Stimulated activated CD4-positive, alpha-beta T cell treated with anti-CD3 and anti-CD28 coated beads, Interleukin-2, amount 100 ng/mL, for 48 hours (primary cell): ENCODE results near the gene CA6.
"Not testable (repeated sequence)": the region's sequence is repeated elsewhere in the genome, so short reads cannot be mapped to it uniquely, and the experiment has no call there.

Source experiments
- DNase-seq, 2 donors: peaks; one replicate each; pipeline ENCODE4 v3.0.0-alpha.2; 2020

Gene CA6

GRCh38 chr1:9008236-9008635 is 62.6 kb downstream of the CA6 start:
- no peak for DNase-seq

DNA sequence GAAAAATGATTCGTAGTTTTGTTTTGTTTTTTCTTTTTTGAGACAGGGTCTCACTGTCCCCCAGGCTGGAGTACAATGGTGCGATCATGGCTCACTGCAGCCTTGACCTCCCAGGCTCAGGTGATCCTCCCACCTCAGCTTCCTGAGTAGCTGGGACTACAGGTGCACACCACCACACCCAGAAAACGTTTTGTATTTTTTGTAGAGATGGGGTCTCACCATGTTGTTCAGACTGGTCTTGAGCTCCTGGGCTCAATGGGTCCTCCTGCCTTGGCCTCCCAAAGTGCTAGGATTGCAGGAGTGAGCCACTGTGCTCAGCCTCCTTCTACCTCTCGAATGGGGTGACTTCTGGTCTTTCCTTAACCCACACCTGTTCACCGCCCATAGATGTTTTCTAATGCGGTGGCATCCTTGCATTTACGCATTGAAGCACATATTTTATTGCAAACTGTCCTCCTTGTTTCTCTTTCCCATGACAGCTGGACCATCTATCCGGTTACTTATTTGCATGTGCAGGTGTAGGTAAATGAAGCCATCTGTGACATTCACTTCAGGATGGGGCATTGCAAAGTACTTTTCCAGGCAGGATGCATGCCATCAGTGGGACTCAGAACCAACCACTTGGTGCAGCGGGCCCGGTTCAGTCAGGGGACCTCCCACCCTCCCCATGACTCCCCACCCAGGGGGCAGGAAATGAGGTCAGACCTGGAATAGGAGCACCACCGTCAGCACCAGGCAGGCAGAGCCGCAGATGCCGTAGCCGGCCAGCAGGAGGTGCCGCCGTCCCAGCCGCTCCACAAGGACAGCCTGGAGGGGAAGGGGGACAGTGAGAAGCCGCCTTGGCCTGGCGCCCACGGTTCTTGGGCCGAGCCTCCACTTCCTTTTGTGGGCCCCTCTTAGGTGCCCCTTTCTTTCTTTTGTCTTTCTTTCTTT is 64.0 kb downstream of the CA6 start:
- peak; percentile 30 to 49 for DNase-seq

GRCh38 chr1:9010781-9011323 is 65.2 kb downstream of the CA6 start:
- DNase-seq, result no peak

- no peak for DNase-seq
Measured at GRCh38 chr1:9013819-9014218, 68.2 kb downstream of the CA6 start.

DNA sequence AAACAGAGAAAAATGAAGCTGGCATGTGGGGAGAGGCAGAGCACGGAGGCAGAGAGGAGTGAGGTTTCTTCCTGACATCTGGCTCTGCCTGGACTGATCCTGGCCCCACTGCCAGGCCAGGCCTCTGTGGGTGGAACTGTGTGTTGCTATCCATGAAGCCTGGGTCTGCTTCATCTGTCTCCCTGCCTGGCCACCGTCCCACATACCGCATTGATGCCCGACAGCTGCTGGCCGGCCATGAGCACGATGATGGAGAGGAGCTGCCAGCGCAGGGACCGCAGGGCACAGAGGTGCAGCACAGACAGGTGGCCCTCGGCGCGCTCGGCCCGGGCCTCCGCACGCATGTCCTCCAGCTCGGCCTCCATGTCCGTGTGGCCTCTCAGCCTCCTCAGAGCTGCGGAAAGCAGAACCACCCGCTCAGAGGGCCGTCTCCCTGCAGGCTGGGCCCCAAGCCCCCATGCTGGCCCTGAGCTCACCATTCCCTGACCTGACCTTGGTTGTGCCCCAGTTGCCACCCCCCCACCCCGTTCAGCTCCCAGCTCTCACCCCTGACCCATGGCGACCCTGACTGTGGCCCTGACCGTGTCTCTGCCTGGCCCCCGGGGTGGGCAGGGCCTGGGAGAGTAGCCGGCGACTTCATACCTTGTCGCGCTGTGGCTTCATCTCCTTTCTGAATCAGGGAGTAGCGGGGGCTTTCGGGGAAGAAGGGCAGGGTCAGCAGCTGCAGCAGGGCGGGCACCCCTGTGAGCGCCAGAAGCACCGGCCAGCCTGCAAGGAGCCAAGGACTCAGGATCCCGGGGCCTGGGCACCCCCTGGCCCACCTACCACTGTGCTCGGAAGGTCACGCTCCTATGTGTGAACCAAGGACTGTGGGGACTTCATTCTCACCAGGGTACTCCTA is 69.1 kb downstream of the CA6 start:
- DNase-seq, result no peak

GRCh38 chr1:9016455-9016854 is 70.8 kb downstream of the CA6 start:
- no peak for DNase-seq

DNA sequence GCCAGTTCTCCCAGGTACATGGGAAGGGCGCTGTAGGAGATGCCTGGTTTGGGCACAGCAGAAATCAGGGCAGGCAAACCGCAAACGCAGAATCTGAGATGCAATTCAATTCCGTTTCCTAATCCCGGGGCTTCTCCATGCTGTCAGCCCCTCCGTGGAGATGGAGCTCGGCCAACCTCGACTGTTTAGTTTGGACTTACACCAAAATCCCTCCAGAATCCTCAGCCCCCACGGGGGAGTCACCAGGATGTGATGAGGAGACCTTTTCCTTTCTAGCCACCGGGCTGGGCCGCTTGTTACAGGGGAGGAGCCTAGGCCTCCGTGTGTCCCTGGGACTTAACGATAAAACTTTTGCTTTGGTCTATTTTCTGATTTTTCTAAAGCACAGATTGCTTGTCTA is 72.7 kb downstream of the CA6 start:
- DNase-seq, result no peak

DNA sequence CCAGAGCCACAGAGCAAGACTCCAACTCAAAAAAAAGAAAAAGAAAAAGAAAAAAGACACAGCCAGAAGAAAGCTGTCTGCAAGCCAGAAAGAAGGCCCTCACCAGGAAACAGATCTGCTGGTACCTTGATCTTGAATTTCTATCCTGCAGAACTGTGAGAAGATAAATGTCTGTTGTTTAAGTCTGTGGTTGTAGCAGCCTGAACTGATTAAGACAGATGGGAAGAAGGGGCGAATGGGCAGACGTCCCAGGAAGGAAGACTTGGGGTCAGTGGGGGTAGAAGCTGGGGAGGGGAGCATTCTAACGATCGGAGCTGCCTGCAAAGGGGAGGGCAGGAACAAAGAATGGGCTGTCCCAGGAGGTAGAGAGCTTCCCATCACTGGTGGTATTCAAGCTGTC is 74.2 kb downstream of the CA6 start:
- no peak for DNase-seq

- no peak for DNase-seq
Measured at GRCh38 chr1:9020305-9020704, 74.6 kb downstream of the CA6 start.

- not testable (repeated sequence) for DNase-seq
Measured at GRCh38 chr1:9022026-9022738, 76.5 kb downstream of the CA6 start.

- no peak for DNase-seq
Measured at GRCh38 chr1:9022773-9023172, 77.1 kb downstream of the CA6 start.
